ENCODE measurements around the gene GNG12. TPM values are rescaled to one million over a fixed set of nuclear protein-coding genes. Genes with fewer than 3 reads are reported as not detected.
A peak's percentile ranks its signal among the peaks of the same experiment; 100 is the strongest.

The GNG12 gene
- total RNA-seq, 1 experiment from 2014 or later: 66.1 TPM

GRCh38 chr1:67685558-67686266 lies 147.6 kb downstream of the GNG12 start:
- Histone ChIP-seq H3K36me3 (ENCODE audit: low read depth, low read length) (peaks cover 33% of the 10 kb centered on the region), H3F3A (ENCODE audit: low read length, unreplicated experiment) (peaks cover 29% of the 10 kb centered on the region), H2AFZ (ENCODE audit: low read length) (no peak overlapping the region), H3K27ac (ENCODE audit: low read length) (peak overlapping the region; percentile 93), H3K79me2 (ENCODE audit: low read length) (peaks cover 35% of the 10 kb centered on the region), H3K4me1 (ENCODE audit: insufficient read depth, low read length) (peaks cover 47% of the 10 kb centered on the region), H3K27me3 (ENCODE audit: low read length) (no peaks in the 10 kb centered on the region), H3K4me3 (ENCODE audit: low read length) (peak overlapping the region; percentile 87), H3K9ac (ENCODE audit: low read length) (peak overlapping the region; percentile 93), H3K9me2 (replicated peaks; ENCODE audit: low read length) (no peaks in the 10 kb centered on the region), H4K20me1 (ENCODE audit: low read length) (peaks cover 31% of the 10 kb centered on the region), H3K9me3 (ENCODE audit: low read length) (no peaks in the 10 kb centered on the region), H3K4me2 (ENCODE audit: low read length) (peak overlapping the region; percentile 96)
- TF ChIP-seq CTCF (conservative IDR thresholded peaks at IDR 0.05; ENCODE audit: low read depth, low read length) (no peak), EZH2phosphoT487 (IDR thresholded peaks at IDR 0.05; ENCODE audit: borderline replicate concordance, low read length) (no peak), EZH2 (IDR thresholded peaks at IDR 0.05; ENCODE audit: low read length, unreplicated experiment) (no peak)
- POLR2A ChIA-PET (ENCODE audit: unreplicated experiment): interaction anchor here (0.6 to 1.8 kb wide), 12 partner anchors 25 to 153 kb away, joined by 3 to 34 read pairs (median 12); no protein-coding TSS in a partner anchor
- BruUV-seq (replicated peaks): no TSS peak
- CTCF ChIA-PET: interaction anchor here (0.6 to 1.7 kb wide), 7 partner anchors 15 to 168 kb away, joined by 3 to 26 read pairs (median 7); no protein-coding TSS in a partner anchor
- peak; percentile 46 for DNase-seq
- intact Hi-C loops (cut with micrococcal nuclease): loop anchor here (1.0 to 10.0 kb wide), 8 partner anchors 23 to 699 kb away; no protein-coding TSS in a partner anchor
- peak; percentile 4 for ATAC-seq

GRCh38 chr1:67685067-67685557 lies 148.2 kb downstream of the GNG12 start, which contains the start of gene GADD45A:
Gene GADD45A (plus strand): TSS chr1:67685201. CDS start chr1:67685495, 294 bp downstream.
- Histone ChIP-seq H3K4me3 (ENCODE audit: low read length) (peak within 1 kb of the TSS; percentile 87), H3K36me3 (ENCODE audit: low read depth, low read length) (peaks cover 30% of the 10 kb centered on the region), H3K9me2 (replicated peaks; ENCODE audit: low read length) (no peaks in the 10 kb centered on the region), H3F3A (ENCODE audit: low read length, unreplicated experiment) (peaks cover 24% of the 10 kb centered on the region), H2AFZ (ENCODE audit: low read length) (peak within 1 kb of the TSS; percentile 69), H3K27ac (ENCODE audit: low read length) (peak within 1 kb of the TSS; percentile 93), H4K20me1 (ENCODE audit: low read length) (peaks cover 31% of the 10 kb centered on the region), H3K27me3 (ENCODE audit: low read length) (no peaks in the 10 kb centered on the region), H3K79me2 (ENCODE audit: low read length) (peaks cover 35% of the 10 kb centered on the region), H3K4me1 (ENCODE audit: insufficient read depth, low read length) (peaks cover 53% of the 10 kb centered on the region), H3K9me3 (ENCODE audit: low read length) (no peaks in the 10 kb centered on the region), H3K9ac (ENCODE audit: low read length) (peak within 1 kb of the TSS; percentile 93), H3K4me2 (ENCODE audit: low read length) (peak within 1 kb of the TSS; percentile 96)
- DNase-seq (peak; percentile 99), ATAC-seq (peak; percentile 74)
- intact Hi-C loops (cut with micrococcal nuclease): loop anchor here (1.0 to 10.0 kb wide), 3 partner anchors 66 to 700 kb away; no protein-coding TSS in a partner anchor
- POLR2A ChIA-PET (ENCODE audit: unreplicated experiment): interaction anchor here (0.5 to 1.8 kb wide), 20 partner anchors 22 to 812 kb away, joined by 3 to 34 read pairs (median 6); partner anchors contain the start of gene DEPDC1
- no peak for TF ChIP-seq CTCF (conservative IDR thresholded peaks at IDR 0.05; ENCODE audit: low read depth, low read length)
- TF ChIP-seq EZH2 (IDR thresholded peaks at IDR 0.05; ENCODE audit: low read length, unreplicated experiment): no peak
- TF ChIP-seq EZH2phosphoT487 (IDR thresholded peaks at IDR 0.05; ENCODE audit: borderline replicate concordance, low read length): no peak
- no TSS peak for BruUV-seq (replicated peaks)
- CTCF ChIA-PET: interaction anchor here (0.6 to 1.7 kb wide), 5 partner anchors 16 to 169 kb away, joined by 3 to 26 read pairs (median 7); no protein-coding TSS in a partner anchor
